Measurements from ENCODE around the gene DIAPH3.

Gene DIAPH3

DNA sequence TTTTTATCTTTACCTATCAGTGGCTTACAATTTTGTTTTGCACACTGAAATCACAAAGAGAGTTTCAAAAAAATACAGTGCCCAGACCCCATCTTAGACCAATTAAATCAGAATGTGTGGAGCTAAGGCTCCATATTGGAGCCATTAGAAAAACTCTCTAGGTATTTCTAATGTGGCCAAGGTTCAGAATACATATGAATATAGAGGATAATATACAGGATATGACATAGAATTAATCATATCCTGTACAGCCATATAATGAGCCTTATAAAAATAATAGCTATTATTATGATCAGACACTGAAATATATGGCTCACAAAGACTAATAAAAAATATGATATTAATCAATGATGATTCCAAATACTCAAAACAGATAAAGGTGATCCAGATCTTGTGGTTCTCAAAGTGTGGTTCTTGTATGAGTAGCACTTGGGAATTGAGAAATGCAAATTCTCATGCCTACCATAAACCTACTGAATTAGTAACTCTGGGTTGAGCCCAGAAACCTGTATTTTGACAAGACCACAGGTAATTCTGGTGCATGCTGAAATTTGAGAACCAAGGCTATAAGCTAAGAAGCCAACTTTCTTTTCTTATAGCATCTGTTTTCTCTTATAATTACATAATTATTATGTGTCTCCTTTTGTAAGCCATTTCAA lies 408.0 kb downstream of the DIAPH3 start:
- peak; percentile 47 for DNase-seq

DNA sequence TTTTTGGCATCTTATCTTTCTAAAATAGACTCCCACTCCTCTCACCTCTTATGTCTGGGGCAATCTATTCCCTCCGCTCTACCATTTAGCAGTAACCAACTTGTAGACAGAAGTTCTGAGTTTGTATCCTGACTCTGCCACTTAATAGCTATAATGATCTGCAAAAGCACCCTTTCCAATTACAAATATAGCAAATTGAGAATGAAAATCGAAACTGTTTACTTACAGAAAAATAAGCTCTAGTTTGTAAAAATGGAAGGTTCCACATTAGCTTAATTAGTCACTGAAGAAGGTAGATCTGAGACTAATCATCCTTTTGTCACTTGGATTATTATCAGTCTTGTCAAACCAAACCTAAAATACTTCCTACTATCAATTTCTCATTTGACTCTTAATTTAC lies 409.3 kb downstream of the DIAPH3 start:
- no peak for DNase-seq

DNA sequence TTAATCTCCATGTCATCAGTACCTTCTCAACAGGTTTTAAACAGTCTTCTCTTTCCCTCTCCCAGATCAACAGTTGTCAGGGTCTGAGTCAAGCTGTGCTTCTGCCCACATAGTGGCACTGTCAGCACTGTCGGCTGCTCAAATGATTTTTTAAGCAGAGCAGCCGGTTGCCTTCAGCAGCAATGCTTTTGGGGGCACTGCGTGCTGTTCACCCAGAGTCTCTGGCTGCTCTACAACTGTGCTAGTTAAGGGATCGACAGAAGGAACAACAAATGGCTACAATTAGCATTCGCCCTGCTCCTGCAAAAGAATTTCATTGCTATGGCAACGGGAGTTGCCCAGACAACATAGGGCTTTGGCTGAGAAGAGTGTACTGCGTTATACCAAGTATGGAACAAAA lies 412.9 kb downstream of the DIAPH3 start:
- DNase-seq: peak; percentile 80

DNA sequence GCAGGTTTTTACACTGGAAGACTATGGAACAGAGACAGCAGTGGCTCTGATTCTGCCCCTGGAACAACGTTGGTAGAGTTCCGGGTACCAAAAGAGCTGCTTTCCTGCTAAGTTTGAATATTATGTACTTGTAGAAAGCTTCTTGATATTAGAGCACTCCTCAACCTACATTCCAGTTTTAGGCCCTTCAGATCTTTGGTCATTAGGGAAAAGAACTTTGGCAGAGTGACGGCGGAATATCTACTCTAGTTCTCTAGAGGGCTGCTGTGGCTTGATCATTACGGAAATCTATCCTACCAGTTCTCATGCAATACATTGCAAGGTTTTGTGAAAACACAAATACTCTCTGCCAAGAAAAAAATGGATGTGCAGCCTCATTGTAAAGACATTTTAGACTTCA lies 415.7 kb downstream of the DIAPH3 start:
- DNase-seq: peak; percentile 30

DNA sequence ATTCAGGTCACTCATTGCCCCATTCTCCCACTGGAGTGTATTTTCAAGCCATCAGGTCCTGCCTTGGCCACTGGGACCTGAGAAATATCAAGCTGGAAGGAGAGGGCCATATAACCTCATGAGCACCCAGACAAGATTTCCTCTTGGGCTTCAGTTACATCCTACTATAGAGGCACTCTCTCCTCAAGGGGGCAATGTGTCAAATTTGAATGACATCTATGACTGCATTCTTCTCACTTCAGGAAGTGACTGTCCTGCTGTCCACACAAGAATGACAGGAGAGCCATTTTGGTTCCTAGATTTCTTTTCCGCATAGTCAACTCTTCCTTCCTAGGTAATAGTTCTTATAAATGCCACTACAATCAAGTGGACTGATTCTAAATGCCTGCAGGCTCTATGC lies 416.2 kb downstream of the DIAPH3 start:
- no peak for DNase-seq

DNA sequence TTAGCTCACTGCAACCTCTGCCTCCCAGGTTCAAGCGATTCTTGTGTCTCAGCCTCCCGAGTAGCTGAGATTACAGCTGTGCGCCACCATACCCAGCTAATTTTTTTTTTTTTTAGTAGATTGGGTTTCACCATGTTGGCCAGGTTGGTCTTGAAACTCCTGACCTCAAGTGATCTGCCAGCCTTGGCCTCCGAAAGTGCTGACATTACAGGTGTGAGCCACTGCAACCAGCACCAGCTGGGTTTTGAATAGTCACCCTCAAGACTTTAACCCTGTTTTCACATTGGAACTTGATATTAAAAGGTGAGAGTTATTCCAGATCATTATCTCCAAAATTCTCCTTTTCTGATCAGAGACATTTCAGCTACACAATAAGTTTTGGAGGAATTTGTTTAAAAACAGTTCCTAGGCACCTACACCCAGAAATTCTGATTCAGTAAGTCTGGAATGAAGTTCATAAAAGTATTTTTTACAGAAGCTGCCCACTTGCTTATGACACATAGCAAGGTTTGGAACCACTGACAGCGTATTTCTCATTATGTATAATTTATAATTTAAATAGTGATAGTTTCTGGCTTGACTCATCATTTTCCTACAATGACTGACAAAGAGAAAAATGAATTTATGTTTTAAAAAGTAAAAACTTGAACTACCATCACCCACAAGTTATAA lies 417.3 kb downstream of the DIAPH3 start:
- DNase-seq: peak; percentile 78

DNA sequence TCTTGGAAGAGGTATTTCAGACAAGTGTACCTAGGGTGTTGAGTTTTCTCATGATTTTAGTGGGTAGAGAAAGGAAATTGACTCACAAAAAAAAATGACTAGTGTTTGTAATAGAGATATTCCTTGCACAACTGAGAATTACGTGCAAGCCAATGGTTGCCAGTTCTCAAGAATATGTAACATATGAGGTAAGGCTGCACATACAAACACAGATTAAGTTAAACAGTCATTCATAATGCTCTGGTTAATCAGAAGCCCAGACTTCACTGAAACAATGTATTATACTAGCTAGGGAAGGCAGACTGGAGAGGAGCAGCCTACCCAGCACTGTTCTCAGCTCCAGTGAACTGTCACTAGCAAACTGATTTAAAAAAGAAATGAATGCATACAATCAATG lies 418.3 kb downstream of the DIAPH3 start:
- peak; percentile 53 for DNase-seq

DNA sequence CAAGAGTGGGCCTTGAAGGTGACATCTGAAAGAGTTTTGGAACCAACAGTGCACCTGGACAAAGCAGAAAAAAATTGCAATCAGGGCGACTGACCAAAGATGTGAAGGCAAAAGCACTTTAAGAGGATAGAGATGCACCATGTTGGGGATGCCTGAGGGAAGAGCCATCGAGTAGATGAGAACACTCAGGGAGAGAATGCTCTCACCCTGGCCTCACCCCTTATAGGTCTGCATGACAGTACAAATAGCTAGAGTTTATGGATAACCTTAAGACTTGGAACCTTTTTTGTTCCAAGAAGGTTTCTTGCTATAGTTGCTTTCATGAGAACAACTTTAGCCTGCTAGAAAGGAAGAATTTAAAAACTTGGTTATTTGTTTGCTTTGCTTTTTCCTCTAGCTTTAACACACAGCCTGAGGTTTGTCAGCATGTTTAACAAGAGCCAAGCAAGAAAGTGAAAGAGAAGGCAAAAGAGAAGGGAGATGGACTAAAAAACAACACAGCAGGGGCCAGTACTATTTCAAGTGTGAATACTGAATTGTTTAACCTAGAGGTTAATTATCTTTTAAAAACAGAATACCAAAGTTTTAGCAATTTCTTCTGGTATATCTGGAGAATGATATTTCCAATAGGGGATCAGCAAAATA lies 418.9 kb downstream of the DIAPH3 start:
- DNase-seq: no peak

DNA sequence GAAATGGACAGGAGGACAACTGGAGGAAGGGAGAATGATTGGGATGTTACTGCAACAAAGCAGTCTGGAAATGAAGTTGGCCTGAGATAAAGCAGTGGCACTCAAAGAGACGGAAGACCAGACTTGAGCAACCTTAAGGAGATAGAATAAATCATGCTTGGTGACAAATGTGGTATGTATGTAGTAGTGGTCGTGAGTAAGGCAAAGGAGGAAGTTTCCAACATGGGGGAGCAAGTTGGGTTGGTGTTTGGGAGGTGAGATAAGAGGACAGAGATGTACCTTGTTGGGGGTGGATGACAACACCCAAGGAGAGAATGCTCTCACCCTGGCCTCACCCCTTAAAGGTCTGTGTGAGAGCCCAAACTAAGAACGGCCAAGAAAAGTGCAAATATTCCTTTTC lies 420.5 kb downstream of the DIAPH3 start:
- DNase-seq: peak; percentile 25

DNA sequence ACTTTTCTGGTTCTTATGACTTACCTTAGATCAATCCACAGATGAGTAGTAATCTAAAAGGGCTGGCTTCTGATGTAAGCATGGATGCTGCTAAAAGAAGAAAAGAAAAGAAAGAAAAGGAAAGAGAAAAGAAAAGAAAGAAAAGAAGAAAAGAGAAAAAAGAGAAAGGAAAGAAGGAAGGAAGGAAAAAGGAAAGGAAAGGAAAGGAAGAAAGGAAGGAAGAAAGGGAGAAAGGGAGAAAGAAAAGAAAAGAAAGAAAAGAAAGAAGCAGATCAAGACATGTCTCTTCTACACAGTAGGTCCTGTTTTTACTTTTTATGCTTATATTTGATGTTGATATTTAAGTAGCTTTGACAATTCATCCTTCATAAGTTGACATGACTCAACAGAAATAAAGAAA lies 421.3 kb downstream of the DIAPH3 start:
- DNase-seq: no peak

DNA sequence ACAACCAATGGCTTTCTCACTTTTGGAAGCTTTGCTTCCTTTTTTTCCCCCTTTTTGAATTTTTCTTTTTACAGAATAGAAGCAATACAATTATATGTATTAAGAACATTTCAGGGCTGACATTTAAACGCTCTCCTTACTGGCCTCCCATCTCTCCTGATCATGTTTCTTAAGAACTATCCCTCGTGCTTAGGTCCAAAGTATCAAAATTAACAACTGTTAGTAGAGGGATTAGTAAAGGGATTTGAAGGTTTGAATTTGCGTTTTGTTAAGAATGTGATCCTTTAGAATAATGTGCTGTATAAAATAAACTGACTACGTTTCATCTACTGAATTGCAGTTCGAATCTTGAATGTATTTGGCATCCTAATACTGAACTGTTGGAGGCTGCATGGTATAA lies 424.8 kb downstream of the DIAPH3 start:
- no peak for DNase-seq

DNA sequence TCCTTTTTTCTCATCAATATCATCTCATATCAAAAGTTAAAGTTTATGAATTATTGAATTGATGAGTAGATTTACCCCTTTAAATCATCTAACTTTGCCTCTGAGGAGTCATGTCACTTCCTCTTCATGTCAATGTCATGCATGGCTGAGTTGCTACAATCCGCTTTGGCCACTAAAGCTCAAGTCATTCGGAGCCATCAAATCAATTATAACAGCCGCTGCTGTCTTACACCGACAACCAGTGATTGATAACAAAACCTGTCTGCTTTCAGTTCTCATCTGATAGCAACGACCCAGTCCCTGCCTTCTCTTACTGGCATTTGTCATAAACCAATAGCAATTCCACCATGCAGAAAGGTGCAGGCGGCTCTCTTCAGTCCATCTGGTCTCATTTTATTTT lies 429.3 kb downstream of the DIAPH3 start:
- DNase-seq: no peak

DNA sequence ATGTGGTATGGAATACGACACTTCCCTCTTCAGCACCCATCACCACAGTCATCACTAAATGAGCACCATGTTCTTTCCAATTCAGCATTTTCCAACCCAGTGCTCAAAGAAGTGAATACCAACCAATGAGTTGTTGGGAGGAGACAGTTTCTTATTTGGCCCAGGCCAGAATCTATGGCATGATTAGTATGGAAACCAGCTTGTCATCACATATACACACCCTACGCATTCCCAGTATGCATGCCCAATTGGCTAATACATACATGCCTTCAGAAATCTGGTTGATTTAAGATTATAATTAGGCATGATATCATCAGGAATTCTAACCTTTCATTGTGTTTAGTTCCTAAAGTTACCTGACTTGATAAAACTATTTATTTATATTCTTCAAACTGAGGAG lies 430.0 kb downstream of the DIAPH3 start:
- no peak for DNase-seq

DNA sequence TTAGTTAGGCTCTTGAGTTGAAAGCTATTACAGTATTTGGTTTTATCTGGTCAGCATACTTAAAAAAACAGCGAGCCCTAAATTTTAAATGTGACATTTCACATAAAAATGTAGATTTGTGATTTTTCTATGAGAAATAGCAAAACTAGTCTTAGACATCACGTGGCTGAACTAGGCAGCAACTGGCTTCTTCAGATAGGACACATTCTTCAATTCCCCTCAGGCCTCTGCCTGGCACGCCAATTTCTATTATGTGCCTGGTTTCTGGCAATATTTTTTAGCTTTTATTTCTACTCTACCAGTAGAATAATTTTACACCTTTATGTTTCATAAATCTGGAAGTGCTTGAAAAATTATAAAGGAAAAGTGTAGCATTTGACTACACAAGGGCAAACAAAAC lies 433.7 kb downstream of the DIAPH3 start:
- DNase-seq: no peak

DNA sequence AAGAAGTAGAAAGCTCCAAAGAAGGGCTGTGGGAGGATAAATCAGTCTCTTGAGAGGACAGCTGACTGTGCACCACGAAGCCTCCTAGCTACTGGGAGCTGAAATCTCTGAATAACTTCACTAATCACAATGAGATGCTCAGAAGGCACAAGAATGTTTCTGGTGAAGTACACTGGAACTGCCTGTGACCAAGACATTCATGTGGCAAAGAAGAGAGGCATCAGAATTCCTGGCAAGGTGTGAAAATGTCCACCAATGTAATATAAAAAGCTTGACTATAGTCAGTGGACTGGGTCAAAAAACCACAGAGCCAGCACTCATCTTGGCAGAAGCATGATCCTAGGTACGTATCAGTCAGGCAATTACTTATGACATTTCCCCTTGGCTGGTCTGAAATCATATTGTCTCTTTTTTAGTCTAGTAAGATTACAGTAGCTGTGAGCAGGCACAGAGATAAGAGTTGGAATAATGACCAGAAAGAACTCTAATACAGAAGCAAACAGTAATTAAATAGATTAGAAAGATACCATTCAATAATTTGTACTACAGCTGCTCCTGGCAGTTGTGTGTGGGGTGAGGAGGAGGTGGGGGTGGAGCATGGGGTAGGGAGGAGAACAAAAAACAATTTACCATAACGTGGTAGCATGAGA lies 434.7 kb downstream of the DIAPH3 start:
- DNase-seq: no peak

DNA sequence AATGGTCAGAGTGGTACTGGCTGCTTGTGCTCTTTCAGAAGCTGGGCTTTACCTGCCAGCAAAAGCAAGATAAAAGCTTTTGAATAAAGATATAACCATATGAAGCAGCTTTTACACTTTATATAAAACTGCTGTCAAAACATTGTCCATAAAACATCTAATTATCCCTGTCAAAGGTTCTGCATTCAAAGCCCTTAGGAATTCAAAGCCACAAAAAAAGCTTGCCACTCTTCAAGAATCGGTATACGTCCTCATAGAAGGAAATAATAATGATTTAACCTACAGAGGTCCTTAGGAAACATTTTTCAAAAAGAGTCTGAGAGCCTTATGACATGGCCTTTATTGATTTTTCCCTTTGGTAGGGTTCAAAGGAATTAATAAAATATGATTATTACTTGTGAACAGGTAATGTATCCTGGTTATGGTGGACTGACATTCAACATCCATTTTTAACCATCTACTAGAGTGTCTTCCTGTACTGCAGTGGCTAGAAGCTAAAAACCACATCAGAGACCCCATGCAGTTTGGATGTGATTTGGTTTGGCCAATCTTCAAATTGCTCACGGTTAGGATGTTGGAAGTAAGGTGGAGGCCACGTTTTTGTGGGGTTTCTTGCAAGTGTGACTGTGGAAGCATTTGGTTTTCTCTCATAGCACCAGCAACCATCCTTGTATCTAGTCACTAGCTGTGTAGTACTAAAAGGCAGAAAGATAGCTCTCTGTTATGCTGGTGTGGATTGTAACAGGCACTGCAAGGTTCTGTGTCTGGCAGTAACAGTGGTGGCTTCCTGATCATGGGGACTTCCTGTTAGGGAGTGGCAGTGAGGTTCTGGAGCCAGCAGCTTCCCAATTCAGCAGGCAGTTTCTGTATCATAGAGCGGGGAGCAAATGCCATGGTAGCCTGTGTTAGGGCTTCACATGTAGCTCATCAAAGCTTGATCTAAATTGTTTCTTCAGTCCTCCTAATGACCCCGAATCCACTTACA lies 441.5 kb downstream of the DIAPH3 start:
- DNase-seq: no peak

DNA sequence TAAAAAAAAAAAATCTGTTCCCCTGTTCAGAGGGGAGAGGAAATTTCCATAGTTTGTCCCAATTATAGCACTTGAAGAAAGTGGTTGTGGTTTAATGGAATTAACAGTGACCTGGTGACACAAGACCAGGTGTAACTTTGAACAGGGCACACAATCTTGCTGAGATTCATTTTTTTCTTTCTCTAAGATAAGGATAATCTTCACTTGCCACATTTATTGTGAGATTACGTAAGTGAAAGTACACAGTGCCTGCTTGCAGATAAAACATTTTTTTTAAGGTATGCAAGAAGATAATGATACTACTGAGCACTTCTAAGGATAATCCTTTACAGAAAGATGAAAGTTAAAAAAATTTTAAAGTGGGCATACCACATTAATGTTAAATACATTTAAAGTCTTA lies 448.1 kb downstream of the DIAPH3 start:
- no peak for DNase-seq

DNA sequence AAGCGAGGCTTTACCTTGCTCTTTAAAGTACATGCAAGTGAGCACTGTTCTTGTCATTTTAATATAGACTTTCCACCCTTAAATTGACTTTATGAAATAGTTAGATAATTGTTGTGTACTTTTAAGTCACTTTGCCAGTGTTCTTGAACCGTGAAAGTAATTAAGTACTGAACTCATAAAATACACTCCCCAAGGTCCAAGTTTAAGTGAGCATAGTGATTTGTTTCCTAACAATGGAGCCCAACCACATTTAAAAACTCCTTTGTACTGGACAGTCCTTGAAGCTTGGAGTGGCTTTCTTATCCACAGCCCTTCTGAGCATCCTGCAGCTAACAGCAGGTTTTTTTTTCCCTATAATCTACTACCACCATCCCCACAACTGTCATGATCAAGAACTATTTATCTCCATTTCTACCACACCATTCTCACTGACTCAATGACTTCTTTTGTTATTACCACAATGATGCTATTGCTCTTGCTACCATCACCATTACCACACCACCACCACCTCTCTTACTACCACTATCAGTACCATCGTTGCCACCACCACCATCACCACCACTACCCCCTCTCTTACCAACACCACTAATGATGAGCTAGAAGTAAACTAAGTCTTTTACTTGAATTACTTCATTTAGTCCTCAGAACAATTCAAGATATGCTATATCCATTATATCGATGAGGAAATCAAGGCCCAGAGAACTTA lies 452.6 kb downstream of the DIAPH3 start:
- DNase-seq: peak; percentile 8

DNA sequence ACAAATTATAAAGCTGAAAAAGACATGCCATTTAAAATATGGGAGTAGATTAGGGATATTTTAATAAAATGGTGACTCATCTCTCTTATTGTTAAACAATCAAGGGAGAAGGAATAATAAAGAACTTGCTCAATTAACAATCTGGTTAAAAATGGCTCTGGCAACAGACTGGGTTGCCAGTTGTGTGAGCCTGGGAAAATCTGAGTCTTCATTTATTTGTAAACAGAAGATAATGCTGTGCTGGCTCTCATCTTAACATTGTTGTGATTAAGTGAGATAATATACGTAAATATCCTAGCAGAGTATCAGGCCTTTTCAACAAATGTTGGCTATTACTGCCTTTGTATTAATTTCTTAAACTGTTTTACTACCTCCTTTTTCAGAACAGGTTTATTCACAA lies 453.3 kb downstream of the DIAPH3 start:
- no peak for DNase-seq

DNA sequence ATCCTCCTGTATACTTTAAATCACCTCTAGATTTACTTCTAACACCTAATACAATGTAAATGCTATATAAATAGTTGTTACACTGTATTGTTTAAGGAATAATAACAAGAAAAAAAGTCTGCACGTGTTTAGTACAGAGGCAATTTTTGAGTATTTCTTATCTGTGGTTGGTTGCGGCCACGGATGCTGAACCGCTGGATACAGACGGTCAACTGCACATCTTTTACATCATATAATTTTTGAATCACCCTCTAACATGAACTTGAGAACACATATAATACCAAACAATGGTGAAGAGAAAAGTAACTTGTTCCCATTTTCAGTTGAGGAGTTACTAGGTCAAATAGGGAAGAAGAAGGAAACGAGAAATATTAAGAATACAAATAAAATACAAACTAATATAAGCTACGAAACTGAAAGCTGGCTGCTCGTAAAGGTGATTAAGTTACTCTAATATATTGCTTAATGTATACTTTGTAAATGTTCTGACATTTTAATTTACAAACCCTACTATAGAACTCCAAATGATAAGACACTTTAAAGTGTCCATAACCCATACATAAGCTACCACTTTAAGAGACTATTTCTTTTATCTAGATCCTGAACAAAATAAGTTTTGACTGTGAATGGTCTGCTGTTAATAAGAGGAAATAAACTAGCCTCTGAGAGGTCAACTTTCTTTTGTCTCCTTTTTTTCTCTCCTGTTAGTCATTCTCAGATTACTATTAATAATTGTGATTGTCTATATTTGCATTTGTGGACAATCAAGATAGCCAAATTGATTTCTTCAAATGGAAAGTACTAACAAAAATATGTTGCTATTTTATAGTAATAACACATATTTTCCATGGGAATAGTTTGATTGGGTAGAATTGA lies 457.4 kb downstream of the DIAPH3 start:
- no peak for DNase-seq

DNA sequence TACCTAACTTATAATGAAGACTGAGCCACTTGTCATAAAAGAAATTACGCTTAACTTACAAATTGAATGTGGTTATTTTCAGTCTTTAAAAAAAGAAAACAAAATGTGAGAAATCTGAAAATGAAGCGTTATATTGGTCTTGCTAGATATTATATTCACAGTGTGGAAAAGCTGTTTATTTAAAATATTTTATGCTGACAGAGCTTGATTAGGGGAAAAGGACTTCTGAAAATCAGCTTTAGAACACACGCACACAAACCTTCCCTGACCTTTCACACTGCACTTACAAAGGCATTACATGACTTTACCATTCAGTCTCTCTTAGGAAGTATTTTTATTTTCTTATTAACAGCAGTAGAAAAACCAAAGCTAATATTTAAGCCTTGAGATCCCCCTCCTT lies 461.5 kb downstream of the DIAPH3 start:
- no peak for DNase-seq
